HCT116 (cell line): ENCODE measurements around the gene MEAF6. TPM values are rescaled to one million over a fixed set of nuclear protein-coding genes. Genes with fewer than 3 reads are reported as not detected.
"Not testable (repeated sequence)": the region's sequence is repeated elsewhere in the genome, so short reads cannot be mapped to it uniquely, and the experiment has no call there.

Experiments
- ATAC-seq: fragments of 200-7000 bp; cut with Tn5 transposase; 2 replicates; pipeline ENCODE4 v1.9.1; 2020; ENCODE audit warnings: mild to moderate bottlenecking, moderate library complexity
- BruUV-seq: library from RNA; stranded (reverse); fragments of 400-500 nt; replicated peaks from 2 replicates; lab custom pipeline; 2021; lab: Mats Ljungman, UMichigan
- CTCF ChIA-PET: fragments of 300-600 bp; sonication (Branson Sonifier 250); formaldehyde crosslinking; loops from one replicate; lab custom pipeline; 2021; ENCODE audit warnings: antibody characterized with exemption; lab: Charles Lee
- POLR2A ChIA-PET: fragments of 300-600, 350-600 bp; sonication (Branson Sonifier 250); formaldehyde crosslinking; loops from one replicate; lab custom pipeline; 2021; ENCODE audit warnings: antibody characterized with exemption; lab: Charles Lee
- RAD21 ChIA-PET, 2 experiments: fragments of 300-600 bp; sonication (Branson Sonifier 250); formaldehyde crosslinking; loops; one replicate each; lab custom pipeline; 2023; ENCODE audit warnings: low total read pairs in 2 of 2; ENCODE audit not compliant: uncharacterized antibody in 2 of 2, unreplicated experiment in 2 of 2, low non-redundant PET in 1 of 2; lab: Charles Lee
- DNase-seq: peaks from one replicate; pipeline ENCODE4 v3.0.0-alpha.2; 2010; ENCODE audit warnings: low read depth, low spot score
- H2AFZ ChIP-seq: fragments of 200-600 bp; shearing (Covaris generic), sonication (generic); 2 replicates; pipeline ENCODE4 v1.6.1; 2017; ENCODE audit warnings: low read depth, mixed run types, mixed read lengths, antibody characterized with exemption, low read length; ENCODE audit not compliant: poor library complexity, severe bottlenecking
- H3K27ac ChIP-seq: 2 replicates; pipeline ENCODE4 v1.5.1; 2012; ENCODE audit warnings: low read depth, low read length
- H3K27me3 ChIP-seq: fragments of 200-600 bp; sonication (generic); 2 replicates; pipeline ENCODE4 v1.6.1; 2016; ENCODE audit warnings: mixed run types, low read length, mixed read lengths; ENCODE audit not compliant: insufficient read depth
- H3K36me3 ChIP-seq, 2 experiments: fragments of 200-500 bp in 1 of 2; fragments of 200-600 bp in 1 of 2; sonication (Bioruptor generic) in 1 of 2; sonication (generic) in 1 of 2; 2 replicates each; pipeline versions ENCODE4 v1.5.1 to v1.6.1; 2014 to 2016; ENCODE audit warnings: low read length in 2 of 2, inconsistent platforms in 1 of 2, mixed read lengths in 1 of 2, mixed run types in 1 of 2; ENCODE audit not compliant: insufficient read depth in 2 of 2, control insufficient read depth in 1 of 2
- H3K4me1 ChIP-seq, 2 experiments: fragments of 200-600 bp in 1 of 2; sonication (generic) in 1 of 2; 2 replicates each; pipeline versions ENCODE4 v1.5.1 to v1.6.1; 2012 to 2017; ENCODE audit warnings: low read length in 2 of 2, inconsistent platforms in 1 of 2, mild to moderate bottlenecking in 1 of 2, mixed read lengths in 1 of 2, mixed run types in 1 of 2, moderate library complexity in 1 of 2; ENCODE audit not compliant: insufficient read depth in 2 of 2, control insufficient read depth in 1 of 2
- H3K4me2 ChIP-seq: fragments of 200-600 bp; sonication (generic); 2 replicates; pipeline ENCODE4 v1.6.1; 2017; ENCODE audit warnings: mixed run types, low read length, mixed read lengths
- H3K4me3 ChIP-seq, 2 experiments: fragments of 200-600 bp in 1 of 2; sonication (generic) in 1 of 2; replicated peaks in 1 of 2; 2 replicates each; pipeline ENCODE4 v1.5.1; 2011 to 2016; ENCODE audit warnings: low read length in 2 of 2, control low read depth in 1 of 2, low read depth in 1 of 2, mild to moderate bottlenecking in 1 of 2, mixed read lengths in 1 of 2, mixed run types in 1 of 2
- H3K79me2 ChIP-seq: fragments of 200-600 bp; sonication (generic); 2 replicates; pipeline ENCODE4 v1.6.1; 2017; ENCODE audit warnings: mild to moderate bottlenecking, mixed run types, low read length, moderate library complexity, mixed read lengths; ENCODE audit not compliant: insufficient read depth
- H3K9ac ChIP-seq: fragments of 200-600 bp; sonication (generic); 2 replicates; pipeline ENCODE4 v1.6.1; 2016; ENCODE audit warnings: low read length, mixed read lengths
- H3K9me2 ChIP-seq: fragments of 200-600 bp; sonication (generic), shearing (Covaris generic); 2 replicates; pipeline ENCODE4 v1.6.1; 2017; ENCODE audit warnings: mixed run types, mild to moderate bottlenecking, moderate library complexity; ENCODE audit not compliant: insufficient read depth
- H3K9me3 ChIP-seq, 2 experiments: fragments of 200-500 bp in 1 of 2; fragments of 200-600 bp in 1 of 2; sonication (Bioruptor generic) in 1 of 2; sonication (generic) in 1 of 2; 2 replicates each; pipeline ENCODE4 v1.6.1; 2014 to 2017; ENCODE audit warnings: low read length in 2 of 2, mixed read lengths in 2 of 2, inconsistent platforms in 1 of 2, low read depth in 1 of 2, mild to moderate bottlenecking in 1 of 2, mixed run types in 1 of 2, moderate library complexity in 1 of 2; ENCODE audit not compliant: control insufficient read depth in 1 of 2, insufficient read depth in 1 of 2
- H4K20me1 ChIP-seq: fragments of 200-600 bp; sonication (generic), shearing (Covaris generic); 2 replicates; pipeline ENCODE4 v1.6.1; 2017; ENCODE audit warnings: mixed run types, mild to moderate bottlenecking, moderate library complexity; ENCODE audit not compliant: insufficient read depth
- ATF3 ChIP-seq: IDR thresholded peaks from 2 replicates; pipeline ENCODE4 v1.6.1; 2012
- CBX3 ChIP-seq: IDR thresholded peaks from 2 replicates; pipeline ENCODE4 v1.6.1; 2012; ENCODE audit warnings: low read depth
- ELF1 ChIP-seq: IDR thresholded peaks from 2 replicates; pipeline ENCODE4 v1.6.1; 2012; ENCODE audit warnings: low read depth, borderline replicate concordance
- EZH2 ChIP-seq: fragments of 200-600 bp; sonication (generic); IDR thresholded peaks from 2 replicates; pipeline ENCODE4 v1.6.1; 2017; ENCODE audit warnings: antibody characterized with exemption, mixed run types
- JUND ChIP-seq: IDR thresholded peaks from 2 replicates; pipeline ENCODE4 v1.6.1; 2012
- MAX ChIP-seq: IDR thresholded peaks from 2 replicates; pipeline ENCODE4 v1.6.1; 2012
- SIN3A ChIP-seq: IDR thresholded peaks from 2 replicates; pipeline ENCODE4 v1.6.1; 2012; ENCODE audit warnings: low read depth
- SRF ChIP-seq: IDR thresholded peaks from 2 replicates; pipeline ENCODE4 v1.6.1; 2012; ENCODE audit warnings: low read depth
- ZNF274 ChIP-seq: fragments of 200-500 bp; sonication (Bioruptor generic); IDR thresholded peaks from 2 replicates; pipeline ENCODE4 v1.6.1; 2014; ENCODE audit warnings: mild to moderate bottlenecking, low read depth, low read length, inconsistent platforms
- intact Hi-C: fragments of 100-400 bp; cut with micrococcal nuclease; formaldehyde crosslinking; loops from 2 replicates; pipeline ENCODE4 v1.10.0; 2022
- total RNA-seq: library from RNA; stranded (reverse); gene quantifications from one replicate; pipeline ENCODE4 v1.2.1, GENCODE V29; 2021; ENCODE audit not compliant: unreplicated experiment
- TF ChIP-seq, protein P1 (sequence below), 3 experiments: fragments of 200-600 bp in 1 of 3; sonication (generic) in 1 of 3; IDR thresholded peaks in 2 of 3; conservative IDR thresholded peaks in 1 of 3; 2 replicates each; pipeline ENCODE4 v1.5.1; 2012 to 2017; ENCODE audit warnings: low read depth in 2 of 3, low read length in 2 of 3, antibody characterized with exemption in 1 of 3, borderline replicate concordance in 1 of 3, control low read depth in 1 of 3, mild to moderate bottlenecking in 1 of 3, mixed read lengths in 1 of 3, mixed run types in 1 of 3, moderate library complexity in 1 of 3; ENCODE audit not compliant: insufficient read depth in 1 of 3

Gene MEAF6
- total RNA-seq, 1 experiment from 2014 or later: 50.3 TPM

DNA sequence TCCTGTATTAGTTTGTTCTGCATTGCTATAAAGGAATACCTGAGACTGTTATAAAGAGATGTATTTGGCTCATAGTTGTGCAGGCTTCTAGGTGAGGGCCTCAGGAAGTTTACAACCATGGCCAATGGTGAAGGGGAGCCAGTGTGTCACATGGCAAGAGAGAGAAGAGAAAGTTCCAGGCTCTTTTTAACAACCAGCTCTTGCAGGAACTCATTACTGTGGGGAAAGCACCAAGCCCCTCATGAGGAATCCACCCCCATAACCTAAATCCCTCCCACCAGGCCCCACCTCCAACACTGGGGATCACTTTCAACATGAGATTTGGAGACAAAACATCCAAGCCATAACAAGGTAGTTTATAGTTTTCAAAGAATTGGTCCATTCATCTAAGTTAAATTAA is 5.0 kb upstream of the MEAF6 start:
- ATAC-seq (no peak), DNase-seq (no peak)
- Histone ChIP-seq H3K9me2 (no peaks in the 10 kb centered on the region), H3K9ac (no peak overlapping the region), H3K4me3 (no peak overlapping the region), H3K27ac (no peak overlapping the region), H3K36me3 (no peaks in the 10 kb centered on the region), H4K20me1 (no peaks in the 10 kb centered on the region), H3K4me1 (peaks cover 3 to 9% of the 10 kb centered on the region in 2 experiments; a peak in 2 of 4 replicates), H3K4me2 (no peak overlapping the region), H2AFZ (no peak overlapping the region), H3K79me2 (no peaks in the 10 kb centered on the region), H3K27me3 (no peaks in the 10 kb centered on the region), H3K9me3 (no peaks in the 10 kb centered on the region)
- TF ChIP-seq JUND (no peak), ELF1 (no peak), ATF3 (no peak), CBX3 (no peak), EZH2 (no peak), SIN3A (no peak), ZNF274 (no peak), MAX (no peak), SRF (no peak)
- TF ChIP-seq, protein P1, sequence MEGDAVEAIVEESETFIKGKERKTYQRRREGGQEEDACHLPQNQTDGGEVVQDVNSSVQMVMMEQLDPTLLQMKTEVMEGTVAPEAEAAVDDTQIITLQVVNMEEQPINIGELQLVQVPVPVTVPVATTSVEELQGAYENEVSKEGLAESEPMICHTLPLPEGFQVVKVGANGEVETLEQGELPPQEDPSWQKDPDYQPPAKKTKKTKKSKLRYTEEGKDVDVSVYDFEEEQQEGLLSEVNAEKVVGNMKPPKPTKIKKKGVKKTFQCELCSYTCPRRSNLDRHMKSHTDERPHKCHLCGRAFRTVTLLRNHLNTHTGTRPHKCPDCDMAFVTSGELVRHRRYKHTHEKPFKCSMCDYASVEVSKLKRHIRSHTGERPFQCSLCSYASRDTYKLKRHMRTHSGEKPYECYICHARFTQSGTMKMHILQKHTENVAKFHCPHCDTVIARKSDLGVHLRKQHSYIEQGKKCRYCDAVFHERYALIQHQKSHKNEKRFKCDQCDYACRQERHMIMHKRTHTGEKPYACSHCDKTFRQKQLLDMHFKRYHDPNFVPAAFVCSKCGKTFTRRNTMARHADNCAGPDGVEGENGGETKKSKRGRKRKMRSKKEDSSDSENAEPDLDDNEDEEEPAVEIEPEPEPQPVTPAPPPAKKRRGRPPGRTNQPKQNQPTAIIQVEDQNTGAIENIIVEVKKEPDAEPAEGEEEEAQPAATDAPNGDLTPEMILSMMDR (IDR thresholded peaks at IDR 0.05 in 2 of 3, conservative IDR thresholded peaks at IDR 0.05 in 1 of 3; ENCODE audit: borderline replicate concordance in 1 of 3, insufficient read depth in 1 of 3, low read depth in 2 of 3, low read length in 2 of 3): no peak
- BruUV-seq: no TSS peak
- POLR2A ChIA-PET: no interaction called here
- intact Hi-C loops: no loop called here
- RAD21 ChIA-PET: no interaction called here
- CTCF ChIA-PET: no interaction called here

DNA sequence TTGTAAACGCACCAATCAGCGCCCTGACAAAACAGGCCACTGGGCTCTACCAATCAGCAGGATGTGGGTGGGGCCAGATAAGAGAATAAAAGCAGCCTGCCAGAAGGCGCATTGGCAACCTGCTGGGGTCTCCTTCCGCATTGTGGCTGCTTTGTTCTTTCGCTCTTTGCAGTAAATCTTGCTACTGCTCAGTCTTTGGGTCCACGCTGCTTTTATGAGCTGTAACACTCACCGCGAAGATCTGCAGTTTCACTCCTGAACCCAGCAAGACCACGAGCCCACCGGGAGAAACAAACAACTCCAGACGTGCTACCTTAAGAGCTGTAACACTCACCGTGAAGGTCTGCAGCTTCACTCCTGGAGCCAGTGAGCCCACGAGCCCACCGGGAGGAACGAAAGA is 4.4 kb upstream of the MEAF6 start:
- H3K4me3 ChIP-seq, H3K4me2 ChIP-seq, DNase-seq, CTCF ChIA-PET, H3K27me3 ChIP-seq, H4K20me1 ChIP-seq, H3K9me3 ChIP-seq, H3K9ac ChIP-seq, RAD21 ChIA-PET, BruUV-seq, H2AFZ ChIP-seq, H3K27ac ChIP-seq, H3K4me1 ChIP-seq, POLR2A ChIA-PET, ATAC-seq, H3K79me2 ChIP-seq, H3K36me3 ChIP-seq, intact Hi-C loops, H3K9me2 ChIP-seq: not testable (repeated sequence)

- POLR2A ChIA-PET, BruUV-seq, H3K4me3 ChIP-seq, H3K27ac ChIP-seq, H3K9me3 ChIP-seq, H4K20me1 ChIP-seq, H3K9ac ChIP-seq, H3K4me2 ChIP-seq, H3K36me3 ChIP-seq, DNase-seq, RAD21 ChIA-PET, intact Hi-C loops, H3K9me2 ChIP-seq, ATAC-seq, H2AFZ ChIP-seq, H3K79me2 ChIP-seq, CTCF ChIA-PET, H3K27me3 ChIP-seq: not testable (repeated sequence)
- peaks cover 9 to 17% of the 10 kb centered on the region in 2 experiments; a peak in 3 of 4 replicates for H3K4me1 ChIP-seq
Measured at GRCh38 chr1:37518241-37518640, 3.7 kb upstream of the MEAF6 start.
